B cell (primary cell): Measurements from ENCODE around the gene BAK1. TPM values are rescaled to one million over a fixed set of nuclear protein-coding genes. Genes with fewer than 3 reads are reported as not detected.

Source experiments
- ATAC-seq: fragments of 200-7000 bp; cut with Tn5 transposase; one replicate; pipeline ENCODE4 v1.10.0; 2021; ENCODE audit warnings: low read depth, mild to moderate bottlenecking, moderate number of reproducible peaks, moderate library complexity
- CTCF ChIA-PET: fragments of 350-600 bp; sonication (Branson Sonifier 250); formaldehyde crosslinking; loops from one replicate; lab custom pipeline; 2021; ENCODE audit warnings: antibody characterized with exemption, inconsistent platforms; lab: Charles Lee
- POLR2A ChIA-PET: fragments of 350-600 bp; sonication (Branson Sonifier 250); formaldehyde crosslinking; loops from one replicate; lab custom pipeline; 2021; ENCODE audit warnings: antibody characterized with exemption; lab: Charles Lee
- DNase-seq: peaks from one replicate; pipeline ENCODE4 v3.0.0; 2013
- H2AFZ ChIP-seq: 2 replicates; pipeline ENCODE4 v1.6.1; 2012; ENCODE audit warnings: mild to moderate bottlenecking, low read depth, low read length; ENCODE audit not compliant: insufficient read depth, poor library complexity, severe bottlenecking
- H3K27ac ChIP-seq, 2 donors: 1 replicate in 1 of 2; 2 replicates in 1 of 2; pipeline ENCODE4 v1.5.1; 2012 to 2013; ENCODE audit warnings: low read length in 2 of 2, mild to moderate bottlenecking in 2 of 2, moderate library complexity in 1 of 2
- H3K27me3 ChIP-seq, 4 experiments: fragments of 200-600 bp in 1 of 4; sonication (generic) in 1 of 4; replicated peaks in 1 of 4; 1 replicate in 2 of 4; 2 replicates in 2 of 4; pipeline versions ENCODE4 v1.6.1 to v1.7.0; 2013 to 2016; ENCODE audit warnings: low read length in 3 of 4, mild to moderate bottlenecking in 2 of 4, mixed read lengths in 1 of 4, moderate library complexity in 1 of 4; ENCODE audit not compliant: insufficient read depth in 4 of 4, control insufficient read depth in 3 of 4; ENCODE audit errors: control extremely low read depth in 1 of 4
- H3K36me3 ChIP-seq, 2 experiments: replicated peaks in 1 of 2; 1 replicate in 1 of 2; 2 replicates in 1 of 2; pipeline versions ENCODE4 v1.6.1 to v1.7.1; 2013; ENCODE audit warnings: low read length in 1 of 2; ENCODE audit not compliant: insufficient read depth in 2 of 2, control insufficient read depth in 1 of 2; ENCODE audit errors: control extremely low read depth in 1 of 2, extremely low read depth in 1 of 2
- H3K4me1 ChIP-seq, 2 donors: fragments of 200-600 bp in 1 of 2; sonication (generic) in 1 of 2; 1 replicate in 1 of 2; 2 replicates in 1 of 2; pipeline versions ENCODE4 v1.5.1 to v1.6.1; 2013 to 2017; ENCODE audit warnings: low read length in 2 of 2; ENCODE audit not compliant: control insufficient read depth in 2 of 2, insufficient read depth in 2 of 2
- H3K4me2 ChIP-seq: replicated peaks from 2 replicates; pipeline ENCODE3; 2012; ENCODE audit warnings: mild to moderate bottlenecking, low read depth, low read length; ENCODE audit not compliant: poor library complexity, severe bottlenecking
- H3K4me3 ChIP-seq, 5 experiments: fragments of 200-600 bp in 1 of 5; sonication (generic) in 1 of 5; 1 replicate in 3 of 5; 2 replicates in 2 of 5; pipeline versions ENCODE4 v1.5.1 to v1.7.0; 2011 to 2016; ENCODE audit warnings: low read length in 4 of 5, mild to moderate bottlenecking in 4 of 5, low read depth in 2 of 5, control low read depth in 1 of 5, moderate library complexity in 1 of 5; ENCODE audit not compliant: insufficient read depth in 1 of 5; ENCODE audit errors: control extremely low read depth in 1 of 5, extremely low read depth in 1 of 5
- H3K79me2 ChIP-seq: fragments of 200-600 bp; sonication (generic); one replicate; pipeline ENCODE4 v1.6.0; 2016; ENCODE audit warnings: low read length; ENCODE audit not compliant: control insufficient read depth, insufficient read depth
- H3K9ac ChIP-seq: fragments of 200-600 bp; sonication (generic); 2 replicates; pipeline ENCODE4 v1.6.1; 2017; ENCODE audit warnings: mild to moderate bottlenecking, low read length, moderate library complexity
- H3K9me3 ChIP-seq, 3 donors: one replicate each; pipeline versions ENCODE4 v1.6.1 to v1.7.1; 2013; ENCODE audit warnings: low read length in 2 of 3; ENCODE audit not compliant: control insufficient read depth in 2 of 3, insufficient read depth in 1 of 3; ENCODE audit errors: control extremely low read depth in 1 of 3
- H4K20me1 ChIP-seq: 2 replicates; pipeline ENCODE4 v1.6.0; 2012; ENCODE audit warnings: mild to moderate bottlenecking, low read length; ENCODE audit not compliant: insufficient read depth, control insufficient read depth, poor library complexity, severe bottlenecking
- H3K27ac Mint-ChIP-seq: one replicate; pipeline ENCODE4 v1.8.0; 2021; ENCODE audit warnings: mixed read lengths
- H3K27me3 Mint-ChIP-seq: one replicate; pipeline ENCODE4 v1.8.0; 2021; ENCODE audit warnings: mixed read lengths
- H3K4me1 Mint-ChIP-seq: one replicate; pipeline ENCODE4 v1.8.0; 2021; ENCODE audit warnings: mixed read lengths
- H3K4me3 Mint-ChIP-seq: one replicate; pipeline ENCODE4 v1.8.0; 2021; ENCODE audit warnings: mixed read lengths
- H3K9me3 Mint-ChIP-seq: one replicate; pipeline ENCODE4 v1.8.0; 2022; ENCODE audit warnings: mixed read lengths; ENCODE audit not compliant: insufficient read depth
- CTCF ChIP-seq: fragments of 200-600 bp; IDR thresholded peaks from one replicate; pipeline ENCODE4 v1.8.0; 2022; ENCODE audit warnings: antibody characterized with exemption, mild to moderate bottlenecking
- EZH2 ChIP-seq: IDR thresholded peaks from 2 replicates; pipeline ENCODE4 v1.6.1; 2012; ENCODE audit warnings: borderline replicate concordance, low read depth, mild to moderate bottlenecking, moderate library complexity, low read length; ENCODE audit not compliant: insufficient read depth, poor library complexity, severe bottlenecking
- WGBS: methylation state at CpG from one replicate; pipeline ENCODE4 v1.1.5; 2013; ENCODE audit warnings: missing lambda C conversion rate; ENCODE audit not compliant: insufficient coverage; 5-methylcytosine and 5-hydroxymethylcytosine counted together
- intact Hi-C: fragments of 100-400 bp; cut with micrococcal nuclease; formaldehyde crosslinking; loops from one replicate; pipeline ENCODE4 v1.10.0; 2022
- polyA plus RNA-seq: library from polyadenylated mRNA; depleted of rRNA; stranded (reverse); fragments of >200 nt; gene quantifications from 2 replicates; pipeline ENCODE4 v1.2.3, GENCODE V29; 2012
- total RNA-seq, 2 donors: library from RNA; stranded (reverse); fragments of 120-200 nt in 1 of 2; gene quantifications; 1 replicate in 1 of 2; 2 replicates in 1 of 2; pipeline versions ENCODE4 v1.2.3 to v1.2.4, GENCODE V29; 2013 to 2022

Gene BAK1
- total and polyA plus RNA-seq, 2 donors (not counting 1 experiment from before 2014, with no cell fraction given): 23.3 to 34.3 TPM

- Histone ChIP-seq H3K4me1 (peaks cover 20 to 34% of the 10 kb centered on the region in 2 donors), H3K27ac (peak overlapping the region in 1 of 2 donors; percentile 92), H3K36me3 (peaks cover 0 to 2% of the 10 kb centered on the region in 2 experiments), H3K9me3 (no peaks in the 10 kb centered on the region), H3K9ac (peak overlapping the region; percentile 97), H2AFZ (no peak overlapping the region), H3K79me2 (peaks cover 42% of the 10 kb centered on the region), H3K4me2 (peak overlapping the region; percentile 97), H3K4me3 (peak overlapping the region in 4 of 5 experiments; percentile 78 to 98 (median 96)), H3K27me3 (no peaks in the 10 kb centered on the region), H4K20me1 (peaks cover 32% of the 10 kb centered on the region)
- ATAC-seq (no peak), DNase-seq (no peak)
- Mint-ChIP-seq H3K4me1 (peaks cover 55% of the 10 kb centered on the region), H3K4me3 (peak overlapping the region; percentile 92), H3K27me3 (no peaks in the 10 kb centered on the region), H3K9me3 (no peaks in the 10 kb centered on the region), H3K27ac (peak overlapping the region; percentile 87)
- POLR2A ChIA-PET: interaction anchor here (0.7 to 2.6 kb wide), 5 partner anchors 25 to 323 kb away, joined by 4 to 9 read pairs (median 6); partner anchors contain the start of gene BAK1
- intact Hi-C loops: loop anchor here (1.0 to 5.0 kb wide), 3 partner anchors 10 to 230 kb away; partner anchors contain the start of gene KIFC1
- TF ChIP-seq CTCF: no peak
- no peak for TF ChIP-seq EZH2
- CTCF ChIA-PET: interaction anchor here (0.5 to 3.3 kb wide), 8 partner anchors 11 to 1495 kb away, joined by 3 to 31 read pairs (median 8); partner anchors contain the start of genes ATF6B and UQCC2
- WGBS: 80% methylated on average over 5 of the region's 12 CpGs
Measured at GRCh38 chr6:33622456-33623431, 42.7 kb upstream of the BAK1 start.
